Limb (tissue), 2 donors: ENCODE data around the gene FBXO31.
A peak's percentile ranks its signal among the peaks of the same experiment; 100 is the strongest.

Source experiments
- DNase-seq, 2 donors: peaks; one replicate each; pipeline ENCODE4 v3.0.0-alpha.2; 2016; ENCODE audit errors: extremely low spot score in 2 of 2

The FBXO31 gene

DNA sequence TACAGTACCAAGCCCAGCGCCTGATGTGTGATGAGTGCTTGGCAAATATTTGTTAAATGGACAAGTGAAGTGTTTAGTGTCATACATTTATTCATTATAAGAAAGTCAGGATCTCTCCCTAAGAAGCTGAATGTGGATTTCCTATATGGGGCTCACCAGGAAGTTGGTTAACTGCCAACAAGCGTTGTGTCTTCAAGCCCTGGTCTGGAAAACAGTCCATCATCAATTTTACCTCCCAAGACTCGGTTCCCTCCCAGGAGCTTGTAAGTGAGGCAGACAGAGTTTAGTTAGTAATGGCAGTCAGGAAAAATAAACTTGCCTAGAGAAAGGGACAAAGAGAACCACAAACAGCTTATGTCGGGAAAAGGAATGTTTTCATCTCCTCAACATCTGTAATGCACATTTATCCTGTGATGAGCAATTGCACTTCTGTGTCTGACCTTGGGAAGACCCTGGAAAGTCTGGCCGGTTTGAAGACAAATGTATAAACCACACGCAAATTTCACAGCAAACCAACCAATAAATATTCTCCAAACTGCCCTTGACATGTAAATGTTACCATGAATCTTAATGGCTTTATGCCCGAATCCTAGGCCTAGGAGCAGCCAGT lies 94.7 kb downstream of the FBXO31 start:
- DNase-seq: peak in 1 of 2 donors; percentile 36

DNA sequence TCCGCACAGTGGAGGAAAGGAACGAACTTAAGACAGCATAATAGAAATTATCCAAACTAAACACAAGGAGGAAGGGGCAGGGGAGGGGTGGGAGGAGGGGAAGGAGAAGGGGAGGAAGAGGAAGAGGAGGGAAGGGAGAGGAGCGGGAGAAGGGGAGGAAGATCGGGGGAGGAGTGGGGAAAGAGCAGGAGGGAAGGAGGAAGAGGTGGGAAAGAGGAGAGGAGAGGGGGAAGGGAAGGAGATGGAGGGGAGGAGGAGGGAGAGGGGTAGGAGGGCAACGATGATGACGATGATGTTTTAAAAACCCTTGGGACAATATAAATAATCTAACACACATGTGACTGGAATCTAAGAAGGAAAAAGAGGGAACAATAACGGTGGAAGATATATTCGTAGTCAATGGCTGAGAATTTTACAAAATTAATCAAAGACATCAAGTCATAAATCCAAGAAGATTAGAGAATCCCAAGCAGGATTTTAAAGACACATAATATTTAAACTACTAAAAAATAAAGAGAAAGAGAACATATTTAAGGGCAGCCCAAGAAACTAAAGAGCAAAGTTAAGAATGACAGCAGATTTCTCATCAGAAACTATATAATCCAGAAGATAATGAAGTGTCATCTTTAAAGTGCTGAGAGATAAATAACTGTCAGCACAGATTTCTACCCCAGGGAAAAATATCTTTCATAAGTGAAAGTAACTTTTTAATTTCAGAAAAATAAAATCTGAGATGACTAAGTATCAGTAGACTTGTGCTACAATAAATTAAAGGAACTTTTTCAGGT lies 96.5 kb downstream of the FBXO31 start:
- DNase-seq: no peak

DNA sequence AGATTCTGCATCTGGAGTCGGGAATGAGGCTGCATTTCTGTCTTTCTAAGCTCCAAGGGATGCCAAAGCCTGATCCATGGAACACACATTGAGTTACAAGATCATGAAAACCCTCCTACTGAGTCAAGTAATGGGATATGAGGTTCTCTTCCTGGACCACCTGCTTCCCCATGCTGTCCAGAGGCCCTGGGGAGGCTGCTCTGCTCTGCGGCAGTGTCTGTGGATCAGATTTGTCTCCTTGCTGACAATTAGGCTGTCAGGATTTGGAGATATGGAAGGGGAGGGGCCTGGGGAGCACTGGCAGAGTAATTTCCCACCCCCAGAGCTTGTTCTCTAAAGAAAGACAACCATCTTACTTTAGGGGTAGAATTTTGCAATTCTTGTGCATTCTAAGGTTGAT lies 99.4 kb downstream of the FBXO31 start:
- no peak for DNase-seq

DNA sequence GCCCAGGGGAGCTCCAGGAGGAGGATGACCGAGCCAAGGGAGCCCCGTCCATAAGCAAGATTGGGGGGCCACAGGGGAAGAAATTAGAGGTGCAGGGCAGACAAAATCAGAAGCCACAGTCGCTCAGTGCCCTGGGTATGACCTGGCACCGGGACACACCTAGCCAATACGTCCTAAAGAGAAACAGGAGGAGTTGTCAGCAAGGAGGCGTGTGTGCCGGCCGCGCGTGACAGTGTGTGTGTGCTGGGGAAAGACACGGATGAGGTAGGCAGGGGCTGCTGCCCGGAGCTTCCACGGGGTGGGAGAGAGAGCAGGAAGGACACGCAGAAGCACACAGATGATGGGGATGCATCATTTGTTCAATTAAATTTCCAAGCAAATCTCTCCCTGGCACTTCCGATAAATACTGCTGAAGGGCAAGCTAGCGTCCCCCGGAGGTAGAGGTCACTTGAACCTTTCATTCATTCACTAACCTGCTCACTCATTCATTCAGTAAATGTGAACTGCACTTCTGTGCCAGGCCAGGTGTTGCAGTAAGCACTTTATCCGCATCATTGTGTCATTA lies 104.4 kb downstream of the FBXO31 start:
- no peak for DNase-seq

DNA sequence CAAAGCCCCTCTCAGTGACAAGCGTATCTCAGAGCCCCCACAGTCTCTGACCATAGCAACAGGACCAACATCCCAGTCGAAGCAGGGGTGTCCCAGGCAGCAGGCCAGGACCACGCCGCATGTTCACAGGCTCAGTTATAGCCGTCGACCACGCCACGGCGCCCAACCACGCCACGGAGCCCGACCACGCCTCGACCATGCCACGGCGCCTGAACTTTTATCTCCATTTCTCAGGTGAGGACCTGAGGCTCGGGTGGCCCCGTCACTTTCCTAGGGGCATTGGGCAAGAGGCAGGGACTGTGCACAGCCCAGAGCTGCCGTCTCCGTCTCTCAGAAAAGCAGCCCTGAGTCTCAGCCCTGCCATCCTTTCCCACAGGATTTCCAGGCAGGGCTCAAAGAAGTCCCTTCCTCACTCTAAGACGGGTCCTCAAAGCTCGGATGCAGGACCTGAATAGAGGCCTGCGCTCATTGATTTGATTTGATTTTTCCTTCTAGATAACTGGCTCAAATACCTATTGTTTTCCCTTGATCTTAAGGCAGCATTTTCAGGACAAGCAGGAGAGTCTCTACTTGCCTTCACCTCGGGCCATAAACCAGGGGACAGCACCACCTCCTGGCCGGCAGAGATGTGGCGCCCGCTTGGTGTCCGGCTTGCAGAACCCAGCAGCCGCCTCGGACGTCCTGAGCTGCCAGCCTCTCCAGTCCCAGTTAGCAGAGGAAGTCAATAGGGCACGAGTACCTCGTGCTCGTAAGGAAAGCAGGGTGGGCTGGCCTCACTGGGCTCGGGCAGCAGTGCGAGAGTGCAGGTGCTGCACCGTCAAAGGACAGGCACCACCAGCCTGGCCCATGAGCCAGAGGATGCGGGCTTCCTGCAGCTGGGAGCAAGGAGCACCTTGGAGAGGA lies 105.1 kb downstream of the FBXO31 start:
- peak; percentile 83 to 90 for DNase-seq
